T47D (cell line): Measurements from ENCODE around the gene WNT9B.

Experiments used
- DNase-seq, 2 experiments: peaks; one replicate each; pipeline versions ENCODE4 v3.0.0 to v3.0.0-alpha.2; 2011 to 2012; ENCODE audit warnings: low read depth in 1 of 2, low spot score in 1 of 2
- JUND ChIP-seq: IDR thresholded peaks from 2 replicates; pipeline ENCODE4 v1.6.1; 2012; ENCODE audit warnings: low read depth
- in situ Hi-C: cut with HindIII; loops from 2 replicates; pipeline ENCODE4 v1.10.0; 2016; ENCODE audit warnings: low sequenced_read_pairs, low pct_unique_long_range_greater_than_20kb

WNT9B gene

GRCh38 chr17:46847204-46848191 is 3.9 kb upstream of the WNT9B start:
- no peak for TF ChIP-seq JUND
- DNase-seq: no peak
- in situ Hi-C loops: no loop called here

GRCh38 chr17:46848534-46848933 is 2.8 kb upstream of the WNT9B start:
- in situ Hi-C loops: no loop called here
- no peak for TF ChIP-seq JUND
- DNase-seq: no peak

- no peak for TF ChIP-seq JUND
- no peak for DNase-seq
- in situ Hi-C loops: no loop called here
Observed at GRCh38 chr17:46850688-46851028, 725 bp upstream of the WNT9B start.

GRCh38 chr17:46853896-46854444 is 2.6 kb downstream of the WNT9B start:
- in situ Hi-C loops: no loop called here
- no peak for TF ChIP-seq JUND
- no peak for DNase-seq

GRCh38 chr17:46854515-46854914 is 3.1 kb downstream of the WNT9B start:
- TF ChIP-seq JUND: no peak
- DNase-seq: no peak
- in situ Hi-C loops: no loop called here

GRCh38 chr17:46854948-46855347 is 3.6 kb downstream of the WNT9B start:
- in situ Hi-C loops: no loop called here
- TF ChIP-seq JUND: no peak
- no peak for DNase-seq

GRCh38 chr17:46857600-46857999 is 6.2 kb downstream of the WNT9B start:
- TF ChIP-seq JUND: no peak
- DNase-seq: no peak
- in situ Hi-C loops: no loop called here

- DNase-seq: no peak
- TF ChIP-seq JUND: no peak
- in situ Hi-C loops: no loop called here
Observed at GRCh38 chr17:46859996-46860395, 8.6 kb downstream of the WNT9B start.

GRCh38 chr17:46862949-46863348 is 11.6 kb downstream of the WNT9B start:
- TF ChIP-seq JUND: no peak
- DNase-seq: no peak
- in situ Hi-C loops: no loop called here

GRCh38 chr17:46863383-46864121 is 12.2 kb downstream of the WNT9B start:
- in situ Hi-C loops: no loop called here
- DNase-seq: no peak
- TF ChIP-seq JUND: no peak

GRCh38 chr17:46865100-46865499 is 13.7 kb downstream of the WNT9B start:
- in situ Hi-C loops: no loop called here
- TF ChIP-seq JUND: no peak
- DNase-seq: no peak

- no peak for DNase-seq
- in situ Hi-C loops: no loop called here
- no peak for TF ChIP-seq JUND
Observed at GRCh38 chr17:46866325-46866724, 14.9 kb downstream of the WNT9B start.

GRCh38 chr17:46866747-46867146 is 15.4 kb downstream of the WNT9B start:
- no peak for TF ChIP-seq JUND
- in situ Hi-C loops: no loop called here
- no peak for DNase-seq
